ENCODE measurements around the gene ATP6V0E2.
"Not testable (repeated sequence)": the region's sequence is repeated elsewhere in the genome, so short reads cannot be mapped to it uniquely, and the experiment has no call there.

GRCh38 chr7:149912126-149912525, 38.4 kb downstream of the ATP6V0E2 start:
- TF ChIP-seq CTCF (IDR thresholded peaks at IDR 0.05; ENCODE audit: poor library complexity); EZH2 (IDR thresholded peaks at IDR 0.05; ENCODE audit: borderline replicate concordance); EZH2phosphoT487 (IDR thresholded peaks at IDR 0.05; ENCODE audit: low read depth, severe bottlenecking, unreplicated experiment): not testable (repeated sequence)

Measured in hepatocyte (in vitro differentiated cells).